ENCODE measurements around the gene GARNL3.
A peak's percentile ranks its signal among the peaks of the same experiment; 100 is the strongest.

Gene GARNL3

DNA sequence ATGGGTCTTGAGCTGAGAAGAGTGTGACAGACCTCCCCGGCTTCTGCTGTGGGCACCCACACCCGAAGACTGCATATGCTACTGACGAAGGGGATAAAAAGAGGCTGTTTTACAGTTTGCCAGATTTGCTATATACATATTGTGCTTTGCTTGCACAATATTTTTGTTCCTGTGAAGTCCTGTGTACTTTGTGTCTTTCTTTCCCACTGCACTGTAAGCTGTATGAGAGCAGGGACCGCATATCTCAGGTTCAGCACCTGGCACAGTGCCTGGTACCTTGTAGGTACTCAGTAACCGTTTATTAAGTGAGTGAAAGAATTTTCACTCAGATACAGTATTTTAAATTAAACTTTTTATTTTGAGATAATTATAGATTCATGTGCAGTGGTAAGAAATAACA, 8.2 kb upstream of the GARNL3 start:
- TF ChIP-seq, protein P1, sequence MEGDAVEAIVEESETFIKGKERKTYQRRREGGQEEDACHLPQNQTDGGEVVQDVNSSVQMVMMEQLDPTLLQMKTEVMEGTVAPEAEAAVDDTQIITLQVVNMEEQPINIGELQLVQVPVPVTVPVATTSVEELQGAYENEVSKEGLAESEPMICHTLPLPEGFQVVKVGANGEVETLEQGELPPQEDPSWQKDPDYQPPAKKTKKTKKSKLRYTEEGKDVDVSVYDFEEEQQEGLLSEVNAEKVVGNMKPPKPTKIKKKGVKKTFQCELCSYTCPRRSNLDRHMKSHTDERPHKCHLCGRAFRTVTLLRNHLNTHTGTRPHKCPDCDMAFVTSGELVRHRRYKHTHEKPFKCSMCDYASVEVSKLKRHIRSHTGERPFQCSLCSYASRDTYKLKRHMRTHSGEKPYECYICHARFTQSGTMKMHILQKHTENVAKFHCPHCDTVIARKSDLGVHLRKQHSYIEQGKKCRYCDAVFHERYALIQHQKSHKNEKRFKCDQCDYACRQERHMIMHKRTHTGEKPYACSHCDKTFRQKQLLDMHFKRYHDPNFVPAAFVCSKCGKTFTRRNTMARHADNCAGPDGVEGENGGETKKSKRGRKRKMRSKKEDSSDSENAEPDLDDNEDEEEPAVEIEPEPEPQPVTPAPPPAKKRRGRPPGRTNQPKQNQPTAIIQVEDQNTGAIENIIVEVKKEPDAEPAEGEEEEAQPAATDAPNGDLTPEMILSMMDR (IDR thresholded peaks at IDR 0.05; ENCODE audit: low read depth, low read length) = no peak
- H3K4me3 ChIP-seq (ENCODE audit: low read depth, low read length) = no peak overlapping the region

GRCh38 chr9:127258606-127259471, 5.7 kb upstream of the GARNL3 start:
- Histone ChIP-seq H3K36me3 (no peaks in the 10 kb centered on the region), H3K27me3 (no peaks in the 10 kb centered on the region), H3K4me1 (peaks cover 12% of the 10 kb centered on the region), H3K4me3 (ENCODE audit: low read depth, low read length) (no peak overlapping the region), H3K9me3 (no peaks in the 10 kb centered on the region; the same call in 1 of the 2 replicates)
- TF ChIP-seq, protein P1 (IDR thresholded peaks at IDR 0.05; ENCODE audit: low read depth, low read length) = no peak
- no peak for DNase-seq

More for the DNA sequence above, 8.2 kb upstream of the GARNL3 start:
- no peaks in the 10 kb centered on the region for H3K27me3 ChIP-seq
- peaks cover 17% of the 10 kb centered on the region for H3K4me1 ChIP-seq
- H3K36me3 ChIP-seq = no peaks in the 10 kb centered on the region
- DNase-seq = no peak
- H3K9me3 ChIP-seq = no peaks in the 10 kb centered on the region; the same call in 1 of the 2 replicates

- Histone ChIP-seq H3K4me1 (peaks cover 23% of the 10 kb centered on the region), H3K36me3 (no peaks in the 10 kb centered on the region), H3K4me3 (ENCODE audit: low read depth, low read length) (no peak overlapping the region), H3K9me3 (no peaks in the 10 kb centered on the region), H3K27me3 (no peaks in the 10 kb centered on the region)
- TF ChIP-seq, protein P1 (IDR thresholded peaks at IDR 0.05; ENCODE audit: low read depth, low read length) = no peak
- DNase-seq = no peak
Observed at GRCh38 chr9:127262602-127263001, 2.0 kb upstream of the GARNL3 start.

DNA sequence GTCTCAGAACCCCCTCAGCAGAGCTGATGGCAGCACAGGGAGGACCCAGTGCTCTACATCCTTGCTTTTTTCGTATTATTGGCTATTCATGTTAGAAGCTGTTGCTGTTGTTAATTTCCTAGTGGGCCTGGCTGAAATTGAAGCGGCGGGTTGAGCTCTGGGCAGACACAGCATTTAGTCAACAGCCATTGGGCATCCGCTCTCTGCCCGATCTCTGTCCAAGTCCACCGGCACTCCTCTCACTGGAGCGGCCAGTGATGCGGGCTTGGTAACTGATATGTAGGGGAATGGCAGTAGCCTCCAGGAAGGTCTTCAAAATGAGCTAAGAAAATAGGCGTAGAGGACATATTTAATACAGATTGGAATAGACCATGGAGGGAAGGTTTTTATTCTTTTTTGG, 1.3 kb upstream of the GARNL3 start:
- TF ChIP-seq, protein P1 (IDR thresholded peaks at IDR 0.05; ENCODE audit: low read depth, low read length) = no peak
- no peak for DNase-seq
- no peaks in the 10 kb centered on the region for H3K36me3 ChIP-seq
- no peak overlapping the region for H3K4me3 ChIP-seq (ENCODE audit: low read depth, low read length)
- H3K27me3 ChIP-seq = no peaks in the 10 kb centered on the region
- no peaks in the 10 kb centered on the region for H3K9me3 ChIP-seq
- peaks cover 26% of the 10 kb centered on the region for H3K4me1 ChIP-seq

DNA sequence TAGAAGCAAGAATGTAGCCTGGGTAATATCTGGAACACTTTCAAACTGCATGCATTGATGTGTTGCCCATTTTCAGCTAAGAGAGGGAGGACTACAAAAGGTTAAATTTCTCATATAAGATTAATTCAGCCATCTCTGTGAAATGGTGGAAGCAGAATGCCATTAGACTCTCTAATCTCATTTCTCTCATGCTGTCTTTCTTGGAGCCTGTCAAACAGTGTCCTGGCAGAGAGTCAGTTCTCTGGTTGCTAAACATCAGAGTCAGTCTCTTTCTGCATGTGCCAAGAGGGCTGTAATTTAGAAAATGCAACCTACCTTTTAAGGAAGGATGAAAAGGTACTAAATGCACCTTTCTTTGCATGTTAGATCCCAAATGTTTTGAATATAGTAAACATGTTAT, 910 bp upstream of the GARNL3 start:
- H3K4me1 ChIP-seq = peaks cover 29% of the 10 kb centered on the region
- H3K9me3 ChIP-seq = no peaks in the 10 kb centered on the region
- no peaks in the 10 kb centered on the region for H3K36me3 ChIP-seq
- no peaks in the 10 kb centered on the region for H3K27me3 ChIP-seq
- TF ChIP-seq, protein P1 (IDR thresholded peaks at IDR 0.05; ENCODE audit: low read depth, low read length) = no peak
- 0 out of 2 replicates have a peak overlapping the region, but pooled peaks have one; percentile 70 for H3K4me3 ChIP-seq (ENCODE audit: low read depth, low read length)
- peak; percentile 35 for DNase-seq

Data from BE2C (cell line).